OCI-LY3 (cell line): ENCODE results near the gene TPSD1.

Source experiments
- H2AFZ ChIP-seq: fragments of 200-600, 300-600 bp; shearing (Covaris generic); 2 replicates; pipeline ENCODE4 v1.6.0; 2014; ENCODE audit warnings: antibody characterized with exemption, low read depth, low read length
- H3K27ac ChIP-seq: fragments of 200-600, 300-600 bp; sonication (generic); 2 replicates; pipeline ENCODE4 v1.5.1; 2014; ENCODE audit warnings: mild to moderate bottlenecking, low read length, moderate library complexity, mixed read lengths
- H3K27me3 ChIP-seq: fragments of 200-600, 300-600 bp; sonication (generic); 2 replicates; pipeline ENCODE4 v1.6.1; 2014; ENCODE audit warnings: low read depth, low read length, mixed read lengths
- H3K36me3 ChIP-seq: fragments of 200-600, 300-600 bp; sonication (generic); replicated peaks from 2 replicates; pipeline ENCODE3; 2014; ENCODE audit warnings: low read depth, low read length, mixed read lengths
- H3K4me1 ChIP-seq: fragments of 300-600, 200-600 bp; sonication (generic); 2 replicates; pipeline ENCODE4 v1.6.1; 2014; ENCODE audit warnings: low read length, mixed read lengths
- H3K4me2 ChIP-seq: fragments of 200-600, 300-600 bp; sonication (generic); 2 replicates; pipeline ENCODE4 v1.6.1; 2014; ENCODE audit warnings: low read length, mixed read lengths
- H3K4me3 ChIP-seq: fragments of 300-600, 200-600 bp; sonication (generic); 2 replicates; pipeline ENCODE4 v1.5.1; 2014; ENCODE audit warnings: antibody characterized with exemption, mild to moderate bottlenecking, low read length, moderate library complexity
- H3K79me2 ChIP-seq: fragments of 300-600, 200-600 bp; shearing (Covaris generic); 2 replicates; pipeline ENCODE4 v1.6.1; 2014; ENCODE audit warnings: mild to moderate bottlenecking, low read length, mixed read lengths
- H3K9ac ChIP-seq: fragments of 300-600, 200-600 bp; shearing (Covaris generic); 2 replicates; pipeline ENCODE4 v1.6.0; 2014; ENCODE audit warnings: mild to moderate bottlenecking, low read length, moderate library complexity
- H3K9me3 ChIP-seq: fragments of 200-600, 300-600 bp; shearing (Covaris generic); 2 replicates; pipeline ENCODE4 v1.6.1; 2014; ENCODE audit warnings: low read length, mixed read lengths; ENCODE audit not compliant: insufficient read depth
- H4K20me1 ChIP-seq: fragments of 200-600, 300-600 bp; sonication (generic); 2 replicates; pipeline ENCODE4 v1.6.1; 2016; ENCODE audit warnings: low read length, mixed read lengths; ENCODE audit not compliant: insufficient read depth
- CTCF ChIP-seq: fragments of 200-600, 300-600 bp; sonication (generic); IDR thresholded peaks from 2 replicates; pipeline ENCODE4 v1.5.1; 2014; ENCODE audit warnings: antibody characterized with exemption, low read length, low read depth
- EZH2phosphoT487 ChIP-seq: fragments of 200-600 bp; shearing (Covaris generic); IDR thresholded peaks from 2 replicates; pipeline ENCODE4 v1.6.1; 2018; ENCODE audit warnings: antibody characterized with exemption, mixed run types, low read depth

Gene TPSD1

GRCh38 chr16:1299868-1300203, 44.0 kb downstream of the TPSD1 start:
- peaks cover 34% of the 10 kb centered on the region for H3K4me1 ChIP-seq
- H3K4me3 ChIP-seq = no peak overlapping the region
- no peaks in the 10 kb centered on the region for H3K79me2 ChIP-seq
- no peak overlapping the region for H3K27ac ChIP-seq
- no peak overlapping the region for H3K4me2 ChIP-seq
- no peaks in the 10 kb centered on the region for H3K9me3 ChIP-seq
- H3K36me3 ChIP-seq = no peaks in the 10 kb centered on the region
- H3K9ac ChIP-seq = no peak overlapping the region
- no peaks in the 10 kb centered on the region for H4K20me1 ChIP-seq
- H3K27me3 ChIP-seq = peaks cover 3% of the 10 kb centered on the region
- TF ChIP-seq EZH2phosphoT487 (no peak), CTCF (no peak)
- no peak overlapping the region for H2AFZ ChIP-seq

GRCh38 chr16:1300664-1301476, 45.0 kb downstream of the TPSD1 start:
- Histone ChIP-seq H3K4me1 (peaks cover 32% of the 10 kb centered on the region), H4K20me1 (no peaks in the 10 kb centered on the region), H3K27me3 (peaks cover 3% of the 10 kb centered on the region), H3K36me3 (no peaks in the 10 kb centered on the region), H3K4me3 (peak overlapping the region; percentile 76), H3K9me3 (no peaks in the 10 kb centered on the region), H3K79me2 (no peaks in the 10 kb centered on the region), H2AFZ (peak overlapping the region; percentile 66), H3K27ac (no peak overlapping the region), H3K4me2 (peak overlapping the region; percentile 88), H3K9ac (peak overlapping the region; percentile 57)
- TF ChIP-seq EZH2phosphoT487 (no peak), CTCF (peak; percentile 64)

GRCh38 chr16:1301562-1301961, 45.7 kb downstream of the TPSD1 start:
- Histone ChIP-seq H2AFZ (no peak overlapping the region), H3K4me2 (peak overlapping the region; percentile 88), H3K27ac (no peak overlapping the region), H3K79me2 (no peaks in the 10 kb centered on the region), H4K20me1 (no peaks in the 10 kb centered on the region), H3K9ac (no peak overlapping the region), H3K4me3 (peak overlapping the region; percentile 76), H3K4me1 (peaks cover 27% of the 10 kb centered on the region), H3K36me3 (no peaks in the 10 kb centered on the region), H3K27me3 (peaks cover 3% of the 10 kb centered on the region), H3K9me3 (no peaks in the 10 kb centered on the region)
- TF ChIP-seq CTCF (no peak), EZH2phosphoT487 (no peak)

DNA sequence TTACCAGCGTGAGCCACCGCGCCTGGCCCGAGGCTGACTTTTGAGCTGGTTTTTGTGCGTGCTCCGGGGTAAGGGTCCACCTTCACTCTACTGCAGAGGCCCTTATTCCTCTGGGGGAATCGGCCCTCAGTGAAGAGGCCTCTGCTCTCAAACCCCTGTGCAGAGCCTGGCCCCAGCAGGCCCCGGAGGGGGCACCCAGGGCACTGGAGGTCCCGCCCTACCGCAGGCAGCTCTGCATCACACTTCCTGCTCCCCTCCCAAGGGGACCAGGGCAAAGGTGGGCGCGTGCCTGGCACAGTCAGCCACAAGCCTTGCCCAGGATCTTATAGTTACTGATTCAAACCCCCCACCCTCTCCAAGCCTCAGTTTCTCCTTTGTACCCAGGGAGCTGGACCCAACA, 50.0 kb downstream of the TPSD1 start:
- H3K4me2 ChIP-seq = no peak overlapping the region
- no peak overlapping the region for H3K27ac ChIP-seq

More for the DNA sequence above, 50.0 kb downstream of the TPSD1 start:
- Histone ChIP-seq H3K27me3 (no peaks in the 10 kb centered on the region), H3K4me3 (no peak overlapping the region), H3K4me1 (peaks cover 19% of the 10 kb centered on the region), H3K36me3 (peaks cover 4% of the 10 kb centered on the region), H2AFZ (no peak overlapping the region), H3K79me2 (peaks cover 16% of the 10 kb centered on the region), H3K9me3 (no peaks in the 10 kb centered on the region), H3K9ac (no peak overlapping the region), H4K20me1 (peaks cover 9% of the 10 kb centered on the region)
- TF ChIP-seq EZH2phosphoT487 (no peak), CTCF (no peak)
